ENCODE measurements around the gene ATP8A2. TPM values are rescaled to one million over a fixed set of nuclear protein-coding genes. Genes with fewer than 3 reads are reported as not detected.

The ATP8A2 gene
- polyA plus RNA-seq, 3 donors = not detected

- no peaks in the 10 kb centered on the region for H4K20me1 ChIP-seq (ENCODE audit: insufficient read depth, low read length)
- WGBS (ENCODE audit: insufficient coverage) = 100% methylated on average over 1 of the region's 3 CpGs
- Mint-ChIP-seq H3K9me3 (peaks cover 0 to 2% (median 0%) of the 10 kb centered on the region in 7 donors), H3K27ac (no peak overlapping the region), H3K4me1 (no peaks in the 10 kb centered on the region), H3K36me3 (no peaks in the 10 kb centered on the region), H3K4me3 (no peak overlapping the region), H3K27me3 (ENCODE audit: low read depth in 3 of 3) (peaks cover 1 to 3% (median 1%) of the 10 kb centered on the region in 3 donors)
- H3K4me1 ChIP-seq (ENCODE audit: control insufficient read depth in 1 of 2, insufficient read depth in 2 of 2, low read length in 2 of 2) = no peaks in the 10 kb centered on the region
- DNase-seq = no peak
- no peak for TF ChIP-seq CTCF (IDR thresholded peaks at IDR 0.05)
- no peaks in the 10 kb centered on the region for H3K27me3 ChIP-seq (ENCODE audit: control insufficient read depth in 2 of 2, insufficient read depth in 2 of 2, low read length in 2 of 2)
- H2AFZ ChIP-seq (ENCODE audit: insufficient read depth, low read depth, low read length, poor library complexity, severe bottlenecking) = no peak overlapping the region
- H3K9me3 ChIP-seq (replicated peaks in 1 of 2; ENCODE audit: control insufficient read depth in 1 of 2, insufficient read depth in 1 of 2, low read length in 2 of 2) = no peaks in the 10 kb centered on the region
- intact Hi-C loops (cut with micrococcal nuclease) = no loop called here
- no peak overlapping the region for H3K4me3 ChIP-seq (replicated peaks in 1 of 3; ENCODE audit: low read depth in 2 of 3, low read length in 3 of 3)
- H3K36me3 ChIP-seq (replicated peaks in 1 of 2; ENCODE audit: control insufficient read depth in 1 of 2, insufficient read depth in 2 of 2, low read length in 2 of 2) = no peaks in the 10 kb centered on the region
- no peak overlapping the region for H3K9ac ChIP-seq (ENCODE audit: insufficient read depth, low read length, poor library complexity, severe bottlenecking)
- H3K4me2 ChIP-seq (replicated peaks; ENCODE audit: extremely low read depth, low read length, poor library complexity, severe bottlenecking) = no peak overlapping the region
- H3K79me2 ChIP-seq (ENCODE audit: insufficient read depth, low read length) = no peaks in the 10 kb centered on the region
- H3K27ac ChIP-seq (ENCODE audit: low read depth in 1 of 2, low read length in 2 of 2) = no peak overlapping the region
These were observed 389.3 kb downstream of the ATP8A2 start for GRCh38 chr13:25761041-25761440.

- H3K9ac ChIP-seq (ENCODE audit: insufficient read depth, low read length, poor library complexity, severe bottlenecking) = no peak overlapping the region
- H3K79me2 ChIP-seq (ENCODE audit: insufficient read depth, low read length) = no peaks in the 10 kb centered on the region
- Mint-ChIP-seq H3K27me3 (ENCODE audit: low read depth in 3 of 3) (peaks cover 1 to 3% (median 1%) of the 10 kb centered on the region in 3 donors), H3K4me3 (no peak overlapping the region), H3K36me3 (no peaks in the 10 kb centered on the region), H3K27ac (no peak overlapping the region), H3K4me1 (no peaks in the 10 kb centered on the region), H3K9me3 (peaks cover 0 to 2% (median 0%) of the 10 kb centered on the region in 7 donors)
- no peak overlapping the region for H3K4me2 ChIP-seq (replicated peaks; ENCODE audit: extremely low read depth, low read length, poor library complexity, severe bottlenecking)
- DNase-seq = no peak
- no peak overlapping the region for H3K27ac ChIP-seq (ENCODE audit: low read depth in 1 of 2, low read length in 2 of 2)
- H3K4me1 ChIP-seq (ENCODE audit: control insufficient read depth in 1 of 2, insufficient read depth in 2 of 2, low read length in 2 of 2) = no peaks in the 10 kb centered on the region
- H3K27me3 ChIP-seq (ENCODE audit: control insufficient read depth in 2 of 2, insufficient read depth in 2 of 2, low read length in 2 of 2) = no peaks in the 10 kb centered on the region
- no peak for TF ChIP-seq CTCF (IDR thresholded peaks at IDR 0.05)
- WGBS (ENCODE audit: insufficient coverage) = 80% methylated on average over 2 of the region's 2 CpGs
- intact Hi-C loops (cut with micrococcal nuclease) = no loop called here
- H3K9me3 ChIP-seq (replicated peaks in 1 of 2; ENCODE audit: control insufficient read depth in 1 of 2, insufficient read depth in 1 of 2, low read length in 2 of 2) = no peaks in the 10 kb centered on the region
- no peaks in the 10 kb centered on the region for H3K36me3 ChIP-seq (replicated peaks in 1 of 2; ENCODE audit: control insufficient read depth in 1 of 2, insufficient read depth in 2 of 2, low read length in 2 of 2)
- no peak overlapping the region for H2AFZ ChIP-seq (ENCODE audit: insufficient read depth, low read depth, low read length, poor library complexity, severe bottlenecking)
- H4K20me1 ChIP-seq (ENCODE audit: insufficient read depth, low read length) = no peaks in the 10 kb centered on the region
- H3K4me3 ChIP-seq (replicated peaks in 1 of 3; ENCODE audit: low read depth in 2 of 3, low read length in 3 of 3) = no peak overlapping the region
These were observed 390.5 kb downstream of the ATP8A2 start for GRCh38 chr13:25762281-25762680.

Data from CD14-positive monocyte (primary cell).